IMR-90 (cell line): Measurements from ENCODE around the gene AVP.

Source experiments
- BHLHE40 ChIP-seq: fragments of 150-350 bp; IDR thresholded peaks from 2 replicates; pipeline ENCODE4 v1.6.1; 2016; ENCODE audit warnings: mild to moderate bottlenecking, low read depth, low read length
- CEBPB ChIP-seq: IDR thresholded peaks from 2 replicates; pipeline ENCODE4 v1.6.1; 2012; ENCODE audit warnings: low read depth, low read length, improper control_type of control experiment
- CHD1 ChIP-seq: IDR thresholded peaks from 2 replicates; pipeline ENCODE4 v1.6.1; 2012; ENCODE audit warnings: low read depth, low read length, improper control_type of control experiment
- FOS ChIP-seq: fragments of 150-350 bp; IDR thresholded peaks from 2 replicates; pipeline ENCODE4 v1.6.1; 2016; ENCODE audit warnings: low read depth, low read length
- MAFK ChIP-seq: IDR thresholded peaks from 2 replicates; pipeline ENCODE4 v1.6.1; 2012; ENCODE audit warnings: low read depth, low read length, improper control_type of control experiment
- MXI1 ChIP-seq: IDR thresholded peaks from 2 replicates; pipeline ENCODE4 v1.6.1; 2012; ENCODE audit warnings: low read depth, mild to moderate bottlenecking, low read length, moderate library complexity, borderline replicate concordance
- NFE2L2 ChIP-seq: fragments of 150-350 bp; IDR thresholded peaks from 2 replicates; pipeline ENCODE4 v1.6.1; 2016; ENCODE audit warnings: low read depth, mild to moderate bottlenecking, low read length
- POLR2A ChIP-seq: IDR thresholded peaks from 2 replicates; pipeline ENCODE4 v1.6.1; 2012; ENCODE audit warnings: mild to moderate bottlenecking, low read depth, low read length
- RAD21 ChIP-seq: IDR thresholded peaks from 2 replicates; pipeline ENCODE4 v1.6.1; 2012; ENCODE audit warnings: low read length, improper control_type of control experiment
- RCOR1 ChIP-seq: IDR thresholded peaks from 2 replicates; pipeline ENCODE4 v1.6.1; 2012; ENCODE audit warnings: mild to moderate bottlenecking, low read length, improper control_type of control experiment; ENCODE audit not compliant: insufficient replicate concordance
- RFX5 ChIP-seq: IDR thresholded peaks from 2 replicates; pipeline ENCODE4 v1.8.0; 2012; ENCODE audit warnings: low read depth, mild to moderate bottlenecking, low read length, moderate library complexity
- USF2 ChIP-seq: fragments of 150-350 bp; IDR thresholded peaks from 2 replicates; pipeline ENCODE4 v1.6.1; 2017; ENCODE audit warnings: mild to moderate bottlenecking, antibody characterized with exemption, low read length, low read depth
- TF ChIP-seq, protein P1 (sequence below): conservative IDR thresholded peaks from 2 replicates; pipeline ENCODE4 v1.5.1; 2012; ENCODE audit warnings: mild to moderate bottlenecking, low read depth, low read length, improper control_type of control experiment

- TF ChIP-seq, protein P1, sequence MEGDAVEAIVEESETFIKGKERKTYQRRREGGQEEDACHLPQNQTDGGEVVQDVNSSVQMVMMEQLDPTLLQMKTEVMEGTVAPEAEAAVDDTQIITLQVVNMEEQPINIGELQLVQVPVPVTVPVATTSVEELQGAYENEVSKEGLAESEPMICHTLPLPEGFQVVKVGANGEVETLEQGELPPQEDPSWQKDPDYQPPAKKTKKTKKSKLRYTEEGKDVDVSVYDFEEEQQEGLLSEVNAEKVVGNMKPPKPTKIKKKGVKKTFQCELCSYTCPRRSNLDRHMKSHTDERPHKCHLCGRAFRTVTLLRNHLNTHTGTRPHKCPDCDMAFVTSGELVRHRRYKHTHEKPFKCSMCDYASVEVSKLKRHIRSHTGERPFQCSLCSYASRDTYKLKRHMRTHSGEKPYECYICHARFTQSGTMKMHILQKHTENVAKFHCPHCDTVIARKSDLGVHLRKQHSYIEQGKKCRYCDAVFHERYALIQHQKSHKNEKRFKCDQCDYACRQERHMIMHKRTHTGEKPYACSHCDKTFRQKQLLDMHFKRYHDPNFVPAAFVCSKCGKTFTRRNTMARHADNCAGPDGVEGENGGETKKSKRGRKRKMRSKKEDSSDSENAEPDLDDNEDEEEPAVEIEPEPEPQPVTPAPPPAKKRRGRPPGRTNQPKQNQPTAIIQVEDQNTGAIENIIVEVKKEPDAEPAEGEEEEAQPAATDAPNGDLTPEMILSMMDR, result no peak
- TF ChIP-seq POLR2A (no peak), RFX5 (no peak), USF2 (no peak), RAD21 (no peak), BHLHE40 (no peak), RCOR1 (no peak), NFE2L2 (no peak), MXI1 (no peak), CEBPB (no peak), CHD1 (no peak), FOS (no peak), MAFK (no peak)
These were observed 12.7 kb downstream of the AVP start, which contains the start of gene OXT for GRCh38 chr20:3071610-3072529.
